Stimulated activated naive CD8-positive, alpha-beta T cell treated with anti-CD3 and anti-CD28 coated beads, Interleukin-15, amount 100 ng/mL, for 72 hours (primary cell): ENCODE results near the gene C1QTNF1.

ENCODE experiments used
- ATAC-seq: fragments of 150-1000 bp; cut with Tn5 transposase; 2 replicates; pipeline ENCODE4 v1.10.0; 2021; ENCODE audit warnings: mild to moderate bottlenecking, moderate library complexity
- DNase-seq, 2 donors: peaks; one replicate each; pipeline ENCODE4 v3.0.0; 2021 to 2022
- H3K27ac Mint-ChIP-seq, 2 donors: one replicate each; pipeline ENCODE4 v1.8.0; 2022; ENCODE audit warnings: mild to moderate bottlenecking in 2 of 2, mixed read lengths in 2 of 2, moderate library complexity in 2 of 2
- H3K27me3 Mint-ChIP-seq: one replicate; pipeline ENCODE4 v1.8.0; 2022; ENCODE audit warnings: mixed read lengths
- H3K4me1 Mint-ChIP-seq: one replicate; pipeline ENCODE4 v1.8.0; 2022; ENCODE audit warnings: mild to moderate bottlenecking, mixed read lengths
- H3K4me3 Mint-ChIP-seq, 2 donors: one replicate each; pipeline ENCODE4 v1.8.0; 2022; ENCODE audit warnings: mild to moderate bottlenecking in 2 of 2, mixed read lengths in 2 of 2, moderate library complexity in 1 of 2
- H3K9me3 Mint-ChIP-seq, 2 donors: one replicate each; pipeline ENCODE4 v1.8.0; 2022; ENCODE audit warnings: mixed read lengths in 2 of 2

C1QTNF1 gene

DNA sequence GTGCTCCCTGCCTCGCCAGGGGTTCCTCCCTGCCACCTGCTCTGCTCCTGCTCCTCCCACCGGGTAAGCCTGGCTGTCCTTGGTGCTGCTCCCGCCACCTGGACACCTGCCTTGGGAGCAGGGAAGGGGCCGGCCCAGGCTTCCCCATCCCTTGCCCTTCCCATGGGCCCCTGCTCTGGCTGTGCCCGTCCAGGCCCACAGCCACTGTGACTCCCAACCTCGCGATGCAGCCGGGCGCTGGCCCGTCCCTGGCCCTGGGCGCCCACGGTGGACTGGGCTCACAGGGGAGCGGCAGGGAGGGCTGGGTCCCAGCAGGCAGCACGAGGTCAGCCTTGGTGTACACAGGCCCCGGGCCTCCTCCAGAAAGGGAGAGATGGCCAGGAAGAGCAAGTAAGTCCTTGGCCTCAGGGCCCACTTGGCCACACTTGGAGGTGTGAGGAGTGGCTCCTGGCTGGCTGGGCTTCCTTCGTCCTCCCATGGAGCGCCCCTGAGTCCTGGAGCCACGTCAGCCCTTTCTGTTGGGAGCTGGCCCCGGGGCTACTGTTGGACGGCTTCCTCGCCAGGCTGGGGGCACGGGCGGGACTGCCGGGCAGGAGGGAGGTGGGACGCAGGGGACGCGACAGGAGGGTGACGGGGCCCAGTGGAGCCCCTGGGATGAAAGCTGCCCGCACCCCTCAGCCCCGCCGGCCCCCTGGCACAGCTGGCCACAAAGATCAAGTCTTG, 65.9 kb downstream of the C1QTNF1 start:
- Mint-ChIP-seq H3K27ac (no peak overlapping the region), H3K27me3 (peaks cover 31% of the 10 kb centered on the region)
- no peak for ATAC-seq

DNA sequence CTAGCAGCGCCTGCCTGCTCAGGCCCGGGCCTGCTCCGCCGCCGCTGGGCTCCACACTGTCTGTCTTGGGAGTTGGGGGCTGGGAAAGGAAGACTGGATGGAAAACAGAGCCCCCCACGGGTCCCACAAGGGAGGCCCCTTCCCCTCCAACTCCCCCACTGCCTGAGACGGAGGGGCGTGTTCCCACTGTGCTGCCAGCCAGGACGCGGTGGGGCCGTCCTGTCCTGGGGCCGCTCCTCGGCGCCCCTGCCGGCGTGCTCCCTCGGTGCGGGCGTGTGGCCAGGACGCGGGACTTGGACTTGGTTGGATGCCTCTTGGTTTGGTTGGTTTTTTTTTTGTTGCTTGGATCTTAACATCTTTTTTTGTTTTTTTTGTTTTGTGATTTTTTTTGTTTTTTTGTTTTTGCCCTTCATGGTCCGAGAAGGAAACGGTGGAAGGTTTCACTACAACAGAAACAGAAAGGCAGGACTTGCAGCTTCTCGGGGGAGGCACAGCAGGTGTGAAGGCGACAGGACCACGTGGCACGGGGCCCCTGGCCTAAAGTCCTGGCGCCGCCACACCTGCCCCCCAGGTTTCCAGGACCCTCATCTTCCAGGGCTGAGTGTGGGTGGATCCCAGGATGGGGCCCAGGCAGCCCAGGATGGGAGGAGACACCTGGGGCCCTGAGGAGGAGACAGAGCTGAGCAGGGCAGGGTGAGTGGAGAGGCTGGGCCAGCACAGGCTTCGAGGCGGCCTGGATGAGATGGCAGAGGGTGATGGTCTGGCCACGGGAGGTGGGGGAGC, 66.7 kb downstream of the C1QTNF1 start:
- Mint-ChIP-seq H3K4me3 (no peak overlapping the region), H3K27me3 (peaks cover 39% of the 10 kb centered on the region), H3K27ac (peak overlapping the region in 1 of 2 donors; percentile 76), H3K4me1 (peaks cover 16% of the 10 kb centered on the region), H3K9me3 (no peaks in the 10 kb centered on the region)
- ATAC-seq (no peak), DNase-seq (no peak)

More for the DNA sequence above, 65.9 kb downstream of the C1QTNF1 start:
- Mint-ChIP-seq H3K4me3 (no peak overlapping the region), H3K4me1 (peaks cover 16% of the 10 kb centered on the region), H3K9me3 (no peaks in the 10 kb centered on the region)
- DNase-seq = no peak

DNA sequence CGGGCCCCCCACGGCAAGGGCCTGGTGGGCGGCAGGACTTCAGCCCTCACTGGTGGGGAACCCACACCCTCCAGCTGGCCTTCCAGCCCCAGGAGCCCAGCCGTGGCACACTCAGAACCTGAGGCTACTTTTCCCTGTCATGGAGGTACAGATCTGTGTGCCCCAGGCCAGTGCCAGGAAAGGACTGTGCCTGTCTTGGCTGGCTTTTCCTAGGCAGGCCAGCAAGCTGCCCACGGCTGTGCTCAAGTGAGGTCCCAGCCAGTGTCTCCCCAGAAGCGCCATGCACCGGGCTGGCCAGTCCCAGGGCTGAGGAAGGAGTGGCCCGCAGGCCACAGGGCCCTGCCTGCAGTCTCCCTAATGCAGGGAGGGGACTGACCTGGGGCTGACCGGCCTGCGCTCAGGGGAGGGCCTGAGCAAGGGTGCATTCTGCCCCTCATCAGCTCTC, 67.3 kb downstream of the C1QTNF1 start:
- Mint-ChIP-seq H3K9me3 (no peaks in the 10 kb centered on the region), H3K4me3 (no peak overlapping the region), H3K27me3 (peaks cover 45% of the 10 kb centered on the region), H3K4me1 (peaks cover 16% of the 10 kb centered on the region), H3K27ac (no peak overlapping the region)
- no peak for ATAC-seq
- no peak for DNase-seq

DNA sequence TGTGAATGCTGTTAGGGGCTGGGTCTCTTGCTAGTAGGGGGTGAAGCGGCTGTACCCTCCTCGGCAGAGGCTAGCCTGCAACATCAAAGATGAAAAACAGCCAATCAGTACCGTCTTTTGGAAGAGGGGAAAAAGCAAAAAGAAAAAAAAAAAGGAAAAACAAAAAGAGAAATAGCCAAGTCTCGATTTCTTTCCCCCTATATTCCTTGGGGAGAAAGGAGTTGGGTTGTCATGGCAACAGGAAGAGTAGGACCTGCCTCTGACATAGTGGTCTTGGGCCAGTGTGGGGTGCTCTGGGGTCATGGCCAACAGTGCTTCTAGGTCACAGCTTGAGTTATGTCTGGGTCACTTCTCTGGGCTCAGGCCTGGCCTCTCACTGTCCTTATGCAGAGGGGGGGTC, 68.6 kb downstream of the C1QTNF1 start:
- H3K4me1 Mint-ChIP-seq = peaks cover 14% of the 10 kb centered on the region
- H3K9me3 Mint-ChIP-seq = no peaks in the 10 kb centered on the region
- no peak overlapping the region for H3K4me3 Mint-ChIP-seq
- peaks cover 57% of the 10 kb centered on the region for H3K27me3 Mint-ChIP-seq
- peak overlapping the region in 1 of 2 donors; percentile 28 for H3K27ac Mint-ChIP-seq
- ATAC-seq (no peak), DNase-seq (no peak)

DNA sequence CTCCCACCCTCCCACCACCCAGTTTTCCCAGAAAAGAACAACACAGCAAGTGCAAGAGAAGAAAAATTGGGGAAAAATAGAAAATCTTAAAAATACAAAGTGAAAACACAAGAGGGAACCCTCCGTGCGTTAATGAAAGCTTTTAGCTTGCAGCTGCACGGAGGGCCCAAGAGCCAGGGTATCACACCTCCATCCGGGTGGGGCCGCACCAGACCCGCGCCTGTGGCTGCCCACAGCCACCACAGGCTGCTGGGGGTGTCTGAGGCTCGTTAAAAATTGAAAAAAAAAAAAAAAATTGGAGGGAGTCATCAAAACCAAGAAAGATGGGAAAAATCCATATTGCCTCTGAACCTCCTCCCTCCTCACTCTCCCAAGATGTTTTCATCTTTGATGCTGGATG, 69.3 kb downstream of the C1QTNF1 start:
- no peaks in the 10 kb centered on the region for H3K9me3 Mint-ChIP-seq
- peaks cover 64% of the 10 kb centered on the region for H3K27me3 Mint-ChIP-seq
- peaks cover 19% of the 10 kb centered on the region for H3K4me1 Mint-ChIP-seq
- H3K4me3 Mint-ChIP-seq = no peak overlapping the region
- no peak overlapping the region for H3K27ac Mint-ChIP-seq
- DNase-seq = no peak
- no peak for ATAC-seq

DNA sequence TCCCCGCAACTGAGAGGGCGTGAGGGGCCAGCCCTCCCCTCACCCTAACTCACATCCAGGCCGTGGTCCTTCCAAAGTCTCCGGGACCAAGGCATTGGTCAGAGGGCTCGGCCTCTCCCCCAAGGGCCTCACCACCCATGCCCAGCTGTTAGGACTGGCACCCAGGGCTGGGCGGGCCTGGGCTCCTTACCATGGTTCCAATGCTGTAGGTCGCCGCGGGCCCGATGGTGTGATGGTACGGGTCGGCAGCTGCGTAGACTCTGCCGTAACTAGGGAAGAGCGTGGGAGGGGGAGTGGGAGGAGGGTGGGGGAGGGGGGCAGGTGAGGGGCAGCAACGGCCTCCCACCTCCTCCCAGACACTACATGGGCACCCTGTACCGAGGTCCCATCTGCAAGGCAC, 70.3 kb downstream of the C1QTNF1 start:
- H3K9me3 Mint-ChIP-seq = no peaks in the 10 kb centered on the region
- no peak overlapping the region for H3K4me3 Mint-ChIP-seq
- H3K4me1 Mint-ChIP-seq = peaks cover 19% of the 10 kb centered on the region
- DNase-seq = no peak
- no peak for ATAC-seq
- no peak overlapping the region for H3K27ac Mint-ChIP-seq
- peaks cover 74% of the 10 kb centered on the region for H3K27me3 Mint-ChIP-seq

DNA sequence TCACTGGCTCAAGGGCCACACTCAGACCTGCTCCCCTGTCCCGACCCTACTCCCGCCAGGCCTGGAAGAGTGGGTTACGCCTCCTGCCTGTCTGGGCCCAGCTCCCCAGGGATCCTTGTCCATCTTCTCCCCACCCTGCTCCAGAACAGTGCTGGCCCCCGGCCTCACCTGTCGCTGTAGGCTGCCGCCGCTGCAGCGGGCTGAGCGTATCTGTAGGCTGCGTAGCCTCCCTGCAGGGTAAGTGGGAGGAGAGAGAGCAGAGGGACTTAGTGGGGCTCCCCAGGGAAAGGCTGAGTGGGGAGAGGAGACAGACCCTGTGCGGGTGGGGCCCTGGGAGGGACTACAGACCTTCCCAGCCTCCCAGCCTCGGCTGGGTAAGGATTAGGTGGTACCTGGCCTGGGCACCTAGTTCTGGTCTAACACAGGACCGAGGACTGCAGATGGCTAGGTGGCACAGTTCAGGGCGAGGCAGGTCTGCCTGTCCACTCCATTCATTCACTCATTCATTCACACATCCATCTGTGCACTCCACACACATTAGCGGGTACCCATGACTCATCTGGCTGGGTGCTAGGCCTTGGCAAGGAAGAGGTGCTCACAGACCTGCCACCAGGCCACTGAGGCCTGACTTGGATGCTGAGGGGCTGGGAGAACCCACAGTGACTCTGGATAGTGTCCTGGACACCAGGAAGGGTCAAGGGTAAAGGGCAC, 71.5 kb downstream of the C1QTNF1 start:
- DNase-seq = no peak
- Mint-ChIP-seq H3K27ac (no peak overlapping the region), H3K27me3 (peaks cover 86% of the 10 kb centered on the region), H3K4me1 (peaks cover 19% of the 10 kb centered on the region), H3K9me3 (no peaks in the 10 kb centered on the region), H3K4me3 (no peak overlapping the region)
- no peak for ATAC-seq

DNA sequence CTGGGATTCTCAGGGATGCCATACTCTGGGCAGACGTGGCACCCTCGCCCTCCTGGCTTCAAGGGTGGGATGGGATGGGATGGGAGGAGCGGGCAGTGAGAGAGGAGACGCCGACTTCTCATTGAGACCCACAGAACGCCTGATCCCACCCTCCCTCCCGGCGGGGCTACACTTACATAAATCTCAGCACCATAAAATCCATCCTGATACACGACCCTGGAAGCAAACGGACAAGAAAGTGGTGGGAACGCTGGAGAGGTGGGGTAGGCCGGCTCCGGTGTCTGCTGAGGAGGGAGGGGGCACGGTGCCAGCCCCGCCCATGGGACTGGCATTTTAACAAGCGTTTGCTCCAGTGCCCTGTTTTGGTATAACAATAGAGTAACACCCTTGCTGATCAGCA, 72.5 kb downstream of the C1QTNF1 start:
- peaks cover 96% of the 10 kb centered on the region for H3K27me3 Mint-ChIP-seq
- H3K4me1 Mint-ChIP-seq = peaks cover 19% of the 10 kb centered on the region
- no peak overlapping the region for H3K4me3 Mint-ChIP-seq
- no peak for DNase-seq
- ATAC-seq = no peak
- H3K9me3 Mint-ChIP-seq = no peaks in the 10 kb centered on the region
- H3K27ac Mint-ChIP-seq = no peak overlapping the region

DNA sequence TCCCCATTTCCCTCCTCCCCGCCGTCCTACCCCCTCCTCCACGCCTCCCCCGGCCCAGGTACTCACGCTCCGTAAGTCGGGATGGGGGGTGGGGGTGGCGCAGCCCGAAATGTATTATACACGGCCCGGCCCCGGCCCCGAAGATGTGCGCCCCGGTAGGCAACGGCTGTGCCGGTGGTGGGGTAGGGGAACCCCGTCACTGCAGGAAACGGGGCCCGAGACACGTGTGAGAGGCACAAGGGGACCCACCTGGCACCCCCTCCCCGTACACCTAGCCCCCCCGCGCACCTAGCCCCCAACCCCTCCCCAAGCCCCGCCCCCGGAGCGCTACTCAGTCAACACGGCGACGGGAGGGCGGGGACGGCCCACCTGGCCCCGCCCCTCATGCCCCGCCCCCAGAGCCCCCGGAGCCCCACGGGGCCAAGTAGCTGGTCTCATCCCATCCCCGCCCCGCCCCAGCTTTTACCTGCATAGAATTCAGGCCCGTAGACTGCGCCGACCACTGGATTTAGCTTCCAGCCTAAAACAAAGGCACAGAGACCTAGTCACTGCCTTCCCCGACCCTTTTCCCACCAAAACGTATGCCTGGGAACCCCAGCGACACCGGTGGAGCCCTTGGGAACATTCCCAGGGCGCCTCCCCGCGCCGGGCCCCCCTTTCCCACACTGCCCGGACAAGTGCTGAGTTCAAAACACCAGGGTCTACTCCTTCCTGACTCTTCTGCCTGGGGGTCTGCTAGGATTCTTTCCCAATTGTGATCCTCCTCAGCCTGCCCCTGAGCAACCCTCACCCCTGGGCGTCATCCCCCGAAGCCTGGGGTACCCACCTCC, 73.5 kb downstream of the C1QTNF1 start:
- Mint-ChIP-seq H3K4me1 (peaks cover 19% of the 10 kb centered on the region), H3K9me3 (no peaks in the 10 kb centered on the region), H3K27ac (no peak overlapping the region), H3K27me3 (peaks cover 99% of the 10 kb centered on the region), H3K4me3 (peak overlapping the region; percentile 23 to 52)
- DNase-seq (no peak), ATAC-seq (peak; percentile 34)

DNA sequence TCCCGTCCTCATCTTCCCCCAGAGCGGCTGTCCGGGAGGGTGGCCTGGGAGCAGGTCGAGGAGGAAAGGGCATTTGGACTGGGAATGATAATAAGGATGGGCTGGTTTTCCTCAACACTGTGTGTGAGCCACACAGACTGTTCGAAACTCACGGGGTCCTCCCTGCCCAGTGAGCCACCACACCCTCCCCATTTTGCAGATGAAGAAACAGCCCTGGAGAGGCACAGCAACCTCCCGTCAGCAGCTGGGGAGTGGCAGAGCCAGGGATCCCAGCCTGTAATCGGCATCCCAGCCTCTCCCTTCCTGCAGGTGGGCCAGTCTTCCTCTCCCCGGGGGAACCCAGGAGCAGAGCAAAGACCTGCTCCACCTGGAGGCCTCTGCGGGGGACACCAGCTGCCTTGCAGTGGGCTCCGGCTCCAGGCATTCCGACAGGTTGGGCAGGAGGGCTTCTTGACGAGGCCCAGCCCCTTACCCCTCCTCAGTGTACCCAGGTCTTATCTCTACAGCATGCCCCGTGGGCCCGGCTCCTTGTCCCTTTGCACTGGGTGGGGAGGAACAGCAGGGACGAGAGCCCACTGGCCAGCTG, 74.4 kb downstream of the C1QTNF1 start:
- Mint-ChIP-seq H3K4me1 (peaks cover 13% of the 10 kb centered on the region), H3K27ac (no peak overlapping the region), H3K27me3 (peaks cover 99% of the 10 kb centered on the region), H3K4me3 (no peak overlapping the region), H3K9me3 (no peaks in the 10 kb centered on the region)
- no peak for DNase-seq
- ATAC-seq = no peak
